ENCODE measurements around the gene GMEB2.

GMEB2 gene

DNA sequence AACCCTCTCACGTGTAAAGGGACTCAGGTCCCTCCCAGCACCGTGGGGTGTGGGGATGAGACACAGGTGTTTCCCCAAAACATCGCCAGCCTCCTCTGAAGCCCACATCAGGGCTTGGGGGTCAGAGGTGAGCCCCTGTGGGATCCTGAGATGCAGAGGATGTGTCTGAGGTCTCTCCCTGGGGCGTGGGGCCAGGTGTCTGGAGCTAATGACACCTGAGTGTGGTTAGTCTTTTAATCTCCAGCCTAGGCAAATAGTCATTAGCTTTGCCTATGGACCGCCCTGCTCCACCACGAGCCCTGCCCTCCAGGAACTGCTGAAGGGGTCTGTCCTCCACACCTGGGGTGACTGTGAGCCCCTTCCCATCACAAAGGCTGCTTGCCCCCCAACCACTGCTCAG is 81.1 kb downstream of the GMEB2 start:
- no peak for DNase-seq (ENCODE audit: low spot score)

DNA sequence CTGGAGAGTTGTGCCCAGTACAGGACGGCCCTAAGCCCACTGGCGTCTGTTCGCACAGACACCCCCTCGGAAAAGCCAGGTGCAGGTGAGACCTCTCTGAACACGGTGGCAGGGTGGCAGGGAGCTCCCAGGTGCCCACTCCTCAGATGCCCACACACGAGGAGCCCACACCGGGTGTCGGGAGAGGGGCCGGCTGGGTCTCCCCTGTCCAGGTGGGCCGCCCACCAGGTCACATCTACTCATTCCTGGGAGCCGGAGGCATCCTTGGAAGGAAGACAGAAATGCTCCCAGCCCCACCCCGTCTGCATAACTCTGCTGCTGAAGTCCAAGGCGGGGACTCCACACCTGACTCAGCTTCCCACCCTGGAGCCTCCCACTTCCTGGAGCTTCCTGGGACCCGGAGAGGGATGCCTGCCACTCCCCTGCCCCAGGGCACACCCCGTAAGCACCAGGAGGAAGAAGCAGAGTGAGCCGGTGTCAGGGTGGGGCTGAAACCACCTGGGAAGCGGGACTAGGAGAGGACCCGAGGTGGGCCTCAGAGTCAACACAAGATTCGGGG is 81.9 kb downstream of the GMEB2 start:
- DNase-seq (ENCODE audit: low spot score) = no peak

GRCh38 chr20:63544241-63544957 is 82.5 kb downstream of the GMEB2 start:
- DNase-seq (ENCODE audit: low spot score) = no peak

DNA sequence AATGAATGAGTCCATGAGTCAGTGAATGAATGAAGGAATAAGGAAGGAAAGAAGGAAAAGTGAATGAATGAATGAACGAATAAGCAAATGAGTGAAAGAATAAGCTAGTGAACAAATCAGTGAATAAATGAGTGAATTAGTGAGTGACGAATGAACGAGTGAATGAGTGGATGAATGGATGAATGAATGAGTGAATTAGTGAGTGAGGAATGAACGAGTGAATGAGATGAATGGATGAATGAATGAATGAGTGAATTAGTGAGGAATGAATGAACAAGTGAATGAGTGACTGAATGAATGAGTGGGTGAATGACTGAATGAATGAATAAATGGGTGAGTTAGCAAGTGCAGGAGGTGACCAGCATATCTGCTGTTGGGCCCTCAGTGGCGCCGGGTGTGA is 83.2 kb downstream of the GMEB2 start:
- DNase-seq (ENCODE audit: low spot score) = no peak

GRCh38 chr20:63543131-63543530 is 83.8 kb downstream of the GMEB2 start:
- DNase-seq (ENCODE audit: low spot score) = no peak

DNA sequence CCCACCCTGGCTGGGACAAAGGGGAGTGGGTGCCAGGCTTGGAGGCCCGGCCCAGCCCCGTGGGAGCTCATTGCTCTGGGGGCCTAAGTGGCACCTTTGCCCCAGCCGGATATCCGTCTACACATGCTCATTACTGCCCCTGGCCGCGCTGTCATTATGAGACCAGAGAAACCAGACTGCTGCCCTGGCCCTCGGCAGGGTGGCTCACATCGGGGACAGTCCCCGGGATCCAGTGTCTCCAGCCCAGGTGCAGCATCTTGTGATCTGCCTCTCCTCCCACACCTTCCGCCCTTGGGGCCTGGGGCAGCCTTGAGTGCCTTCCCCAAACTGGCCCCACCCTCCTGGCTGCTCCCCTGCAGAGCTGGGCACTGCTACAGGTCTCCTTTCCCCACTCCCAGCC is 84.2 kb downstream of the GMEB2 start:
- DNase-seq (ENCODE audit: low spot score) = no peak

DNA sequence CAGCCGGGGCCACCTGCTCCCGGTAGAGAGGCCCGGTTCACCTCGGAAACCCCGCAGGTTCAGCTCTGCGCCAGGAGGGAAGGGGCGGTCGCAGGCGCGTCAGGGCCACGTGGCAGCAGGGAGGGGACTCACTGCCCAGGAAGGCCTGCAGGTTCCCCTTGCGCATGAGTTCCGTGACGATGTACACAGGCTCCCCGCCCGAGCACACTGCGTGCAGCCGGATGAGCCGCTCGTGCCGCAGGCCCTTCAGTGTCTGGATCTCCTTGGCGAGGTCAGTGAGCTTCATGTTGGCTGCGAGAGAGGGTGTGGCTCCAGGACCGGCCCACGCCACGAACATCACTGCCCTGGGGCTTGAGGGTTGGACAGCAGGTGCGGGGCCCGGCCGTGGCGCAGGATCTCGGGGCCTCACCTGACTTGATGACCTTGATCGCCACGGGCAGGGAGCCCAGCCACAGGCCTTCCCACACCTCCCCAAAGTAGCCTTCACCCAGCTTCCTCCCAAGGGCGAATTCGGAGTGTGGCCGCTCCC is 84.8 kb downstream of the GMEB2 start:
- no peak for DNase-seq (ENCODE audit: low spot score)

DNA sequence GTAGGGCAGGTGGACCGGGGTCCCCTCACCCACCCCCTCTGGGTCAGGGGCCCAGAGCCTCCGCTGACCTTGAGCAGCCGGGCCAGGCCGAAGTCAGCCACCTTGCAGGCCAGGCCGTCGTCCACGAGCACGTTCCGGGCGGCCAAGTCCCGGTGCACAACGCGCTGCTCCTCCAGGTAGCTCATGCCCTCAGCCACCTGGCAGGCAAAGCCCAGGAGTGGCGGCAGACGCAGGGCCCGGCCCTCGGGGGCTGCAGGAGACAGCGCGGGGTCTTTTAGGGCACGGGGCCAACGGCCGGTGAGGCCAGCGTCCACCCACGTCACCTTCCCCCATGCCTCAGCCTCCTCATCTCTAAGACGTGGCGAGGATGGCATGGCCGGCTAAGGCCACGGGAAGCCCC is 85.5 kb downstream of the GMEB2 start:
- no peak for DNase-seq (ENCODE audit: low spot score)

GRCh38 chr20:63540417-63541186 is 86.3 kb downstream of the GMEB2 start:
- no peak for DNase-seq (ENCODE audit: low spot score)

- DNase-seq (ENCODE audit: low spot score) = no peak
Measured at GRCh38 chr20:63539441-63540370, 87.2 kb downstream of the GMEB2 start.

GRCh38 chr20:63539092-63539430 is 87.8 kb downstream of the GMEB2 start:
- DNase-seq (ENCODE audit: low spot score) = no peak

DNA sequence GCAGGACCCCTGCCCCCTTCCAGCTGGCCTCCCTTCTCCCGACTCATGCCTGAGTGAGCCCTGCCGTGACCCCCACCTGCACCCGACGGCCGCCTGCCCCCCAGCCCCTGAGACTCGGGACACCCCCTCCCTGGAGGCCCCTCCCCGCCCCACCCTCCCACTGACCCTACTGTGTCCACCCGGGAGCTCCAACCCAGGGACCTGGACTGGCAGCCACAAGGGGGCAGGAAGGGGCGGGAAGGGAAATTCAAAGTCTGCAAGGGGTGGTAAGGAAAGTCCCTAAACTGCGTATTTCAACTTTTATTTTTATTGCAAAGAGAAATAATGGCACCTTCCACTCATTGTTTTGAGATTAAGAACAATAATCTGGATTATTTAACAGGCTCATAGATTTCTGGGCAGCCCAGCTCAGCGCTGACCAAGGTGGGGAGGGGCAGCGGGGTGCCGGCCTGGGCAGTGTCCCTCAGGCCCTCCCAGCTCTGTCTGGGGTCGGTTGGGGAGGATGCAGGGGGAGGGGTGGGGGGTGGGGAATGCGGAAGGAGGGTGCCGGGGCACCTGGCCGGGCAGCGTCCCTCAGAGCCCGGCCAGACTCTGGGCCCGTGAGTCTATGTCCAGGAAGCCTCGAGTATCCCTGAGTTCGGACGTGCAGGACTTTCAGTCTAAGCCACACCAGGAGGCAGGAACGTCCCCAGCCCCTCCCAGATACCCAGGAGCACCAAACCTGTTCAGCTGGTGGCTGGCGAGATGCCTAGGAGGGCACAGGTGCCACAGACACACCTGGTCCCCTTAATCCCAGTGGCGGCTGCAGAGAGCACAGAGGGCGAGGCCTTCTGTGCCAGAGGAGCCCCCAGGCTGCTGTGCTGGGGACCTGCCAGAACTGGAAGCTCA is 88.5 kb downstream of the GMEB2 start:
- no peak for DNase-seq (ENCODE audit: low spot score)

All from cerebellar cortex (tissue), 1 donor.